ENCODE data around the gene ASCL4. TPM values are rescaled to one million over a fixed set of nuclear protein-coding genes. Genes with fewer than 3 reads are reported as not detected.

The ASCL4 gene
- total RNA-seq, 1 experiment from 2014 or later, result not detected

DNA sequence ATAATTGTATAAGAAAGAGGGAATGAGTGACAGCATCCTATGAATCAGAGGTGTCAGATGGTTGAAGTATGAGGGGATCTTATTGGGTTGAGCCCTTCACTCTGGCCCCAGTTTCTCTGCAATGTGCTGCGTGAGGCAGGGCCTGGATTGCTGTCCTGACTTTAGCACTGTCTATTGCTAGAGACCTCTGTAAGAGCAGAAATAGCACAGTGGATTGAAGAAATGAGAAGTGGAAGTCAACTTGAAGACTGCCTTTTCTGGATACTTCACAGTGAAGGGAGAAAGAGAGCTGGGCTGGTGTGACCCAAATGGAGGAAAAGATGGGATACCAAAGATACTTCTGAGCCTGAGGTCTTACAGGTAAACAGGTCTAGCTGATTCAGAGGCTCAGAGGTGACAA, 5.8 kb downstream of the ASCL4 start (continued):
- TF ChIP-seq, protein P1, sequence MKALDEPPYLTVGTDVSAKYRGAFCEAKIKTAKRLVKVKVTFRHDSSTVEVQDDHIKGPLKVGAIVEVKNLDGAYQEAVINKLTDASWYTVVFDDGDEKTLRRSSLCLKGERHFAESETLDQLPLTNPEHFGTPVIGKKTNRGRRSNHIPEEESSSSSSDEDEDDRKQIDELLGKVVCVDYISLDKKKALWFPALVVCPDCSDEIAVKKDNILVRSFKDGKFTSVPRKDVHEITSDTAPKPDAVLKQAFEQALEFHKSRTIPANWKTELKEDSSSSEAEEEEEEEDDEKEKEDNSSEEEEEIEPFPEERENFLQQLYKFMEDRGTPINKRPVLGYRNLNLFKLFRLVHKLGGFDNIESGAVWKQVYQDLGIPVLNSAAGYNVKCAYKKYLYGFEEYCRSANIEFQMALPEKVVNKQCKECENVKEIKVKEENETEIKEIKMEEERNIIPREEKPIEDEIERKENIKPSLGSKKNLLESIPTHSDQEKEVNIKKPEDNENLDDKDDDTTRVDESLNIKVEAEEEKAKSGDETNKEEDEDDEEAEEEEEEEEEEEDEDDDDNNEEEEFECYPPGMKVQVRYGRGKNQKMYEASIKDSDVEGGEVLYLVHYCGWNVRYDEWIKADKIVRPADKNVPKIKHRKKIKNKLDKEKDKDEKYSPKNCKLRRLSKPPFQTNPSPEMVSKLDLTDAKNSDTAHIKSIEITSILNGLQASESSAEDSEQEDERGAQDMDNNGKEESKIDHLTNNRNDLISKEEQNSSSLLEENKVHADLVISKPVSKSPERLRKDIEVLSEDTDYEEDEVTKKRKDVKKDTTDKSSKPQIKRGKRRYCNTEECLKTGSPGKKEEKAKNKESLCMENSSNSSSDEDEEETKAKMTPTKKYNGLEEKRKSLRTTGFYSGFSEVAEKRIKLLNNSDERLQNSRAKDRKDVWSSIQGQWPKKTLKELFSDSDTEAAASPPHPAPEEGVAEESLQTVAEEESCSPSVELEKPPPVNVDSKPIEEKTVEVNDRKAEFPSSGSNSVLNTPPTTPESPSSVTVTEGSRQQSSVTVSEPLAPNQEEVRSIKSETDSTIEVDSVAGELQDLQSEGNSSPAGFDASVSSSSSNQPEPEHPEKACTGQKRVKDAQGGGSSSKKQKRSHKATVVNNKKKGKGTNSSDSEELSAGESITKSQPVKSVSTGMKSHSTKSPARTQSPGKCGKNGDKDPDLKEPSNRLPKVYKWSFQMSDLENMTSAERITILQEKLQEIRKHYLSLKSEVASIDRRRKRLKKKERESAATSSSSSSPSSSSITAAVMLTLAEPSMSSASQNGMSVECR (CRISPR knock-in tag; IDR thresholded peaks at IDR 0.05; ENCODE audit: borderline replicate concordance), result no peak
- TF ChIP-seq, protein P2, sequence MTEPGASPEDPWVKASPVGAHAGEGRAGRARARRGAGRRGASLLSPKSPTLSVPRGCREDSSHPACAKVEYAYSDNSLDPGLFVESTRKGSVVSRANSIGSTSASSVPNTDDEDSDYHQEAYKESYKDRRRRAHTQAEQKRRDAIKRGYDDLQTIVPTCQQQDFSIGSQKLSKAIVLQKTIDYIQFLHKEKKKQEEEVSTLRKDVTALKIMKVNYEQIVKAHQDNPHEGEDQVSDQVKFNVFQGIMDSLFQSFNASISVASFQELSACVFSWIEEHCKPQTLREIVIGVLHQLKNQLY (CRISPR knock-in tag; IDR thresholded peaks at IDR 0.05), result no peak
- TF ChIP-seq ZNF121 (CRISPR knock-in tag; IDR thresholded peaks at IDR 0.05) (no peak), NR3C1 (CRISPR knock-in tag; conservative IDR thresholded peaks at IDR 0.05; ENCODE audit: low read depth) (no peak), EMX1 (CRISPR knock-in tag; IDR thresholded peaks at IDR 0.05) (no peak), NR2C2 (CRISPR knock-in tag; IDR thresholded peaks at IDR 0.05) (no peak), RELA (CRISPR knock-in tag; IDR thresholded peaks at IDR 0.05; ENCODE audit: borderline replicate concordance) (no peak), MYBL2 (CRISPR knock-in tag; IDR thresholded peaks at IDR 0.05) (no peak), PRRX2 (CRISPR knock-in tag; IDR thresholded peaks at IDR 0.05) (no peak)
- TF ChIP-seq, protein P3, sequence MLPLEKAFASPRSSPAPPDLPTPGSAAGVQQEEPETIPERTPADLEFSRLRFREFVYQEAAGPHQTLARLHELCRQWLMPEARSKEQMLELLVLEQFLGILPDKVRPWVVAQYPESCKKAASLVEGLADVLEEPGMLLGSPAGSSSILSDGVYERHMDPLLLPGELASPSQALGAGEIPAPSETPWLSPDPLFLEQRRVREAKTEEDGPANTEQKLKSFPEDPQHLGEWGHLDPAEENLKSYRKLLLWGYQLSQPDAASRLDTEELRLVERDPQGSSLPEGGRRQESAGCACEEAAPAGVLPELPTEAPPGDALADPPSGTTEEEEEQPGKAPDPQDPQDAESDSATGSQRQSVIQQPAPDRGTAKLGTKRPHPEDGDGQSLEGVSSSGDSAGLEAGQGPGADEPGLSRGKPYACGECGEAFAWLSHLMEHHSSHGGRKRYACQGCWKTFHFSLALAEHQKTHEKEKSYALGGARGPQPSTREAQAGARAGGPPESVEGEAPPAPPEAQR (CRISPR knock-in tag; IDR thresholded peaks at IDR 0.05), result no peak

DNA sequence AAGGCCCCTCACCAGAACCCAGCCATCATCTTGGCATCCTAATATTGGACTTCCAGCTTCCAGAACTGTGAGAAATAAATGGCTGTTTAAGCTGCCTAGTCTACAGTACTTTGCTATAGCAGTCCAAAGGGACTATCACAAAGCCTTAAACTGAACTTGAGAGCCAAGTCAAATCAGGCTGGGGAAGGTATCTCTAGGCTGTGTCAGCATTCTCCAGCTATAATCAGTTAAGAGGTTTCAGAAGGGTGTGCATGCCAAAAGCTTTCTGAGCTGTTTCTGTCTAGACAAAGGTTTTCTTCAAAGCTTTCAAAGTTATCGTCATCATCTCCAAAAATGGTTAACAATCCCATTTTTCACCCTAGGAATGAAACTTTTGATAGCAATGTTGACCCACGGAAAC, 7.6 kb downstream of the ASCL4 start:
- POLR2A ChIA-PET, result interaction anchor here (0.6 kb wide), 1 partner anchor 88 kb away, joined by 3 read pairs; no protein-coding TSS in a partner anchor
- peaks cover 4% of the 10 kb centered on the region; the same call in 1 of the 2 replicates for H3K9me3 Mint-ChIP-seq
- H3K27ac Mint-ChIP-seq, result no peak overlapping the region
- H3K4me3 Mint-ChIP-seq, result no peak overlapping the region
- no peaks in the 10 kb centered on the region for H3K36me3 Mint-ChIP-seq
- H3K27me3 Mint-ChIP-seq (ENCODE audit: low read depth), result peaks cover 33% of the 10 kb centered on the region
- no peaks in the 10 kb centered on the region for H3K4me1 Mint-ChIP-seq
- TF ChIP-seq TCF7 (CRISPR knock-in tag; IDR thresholded peaks at IDR 0.05; ENCODE audit: low read depth), result no peak
- TF ChIP-seq, protein P4, sequence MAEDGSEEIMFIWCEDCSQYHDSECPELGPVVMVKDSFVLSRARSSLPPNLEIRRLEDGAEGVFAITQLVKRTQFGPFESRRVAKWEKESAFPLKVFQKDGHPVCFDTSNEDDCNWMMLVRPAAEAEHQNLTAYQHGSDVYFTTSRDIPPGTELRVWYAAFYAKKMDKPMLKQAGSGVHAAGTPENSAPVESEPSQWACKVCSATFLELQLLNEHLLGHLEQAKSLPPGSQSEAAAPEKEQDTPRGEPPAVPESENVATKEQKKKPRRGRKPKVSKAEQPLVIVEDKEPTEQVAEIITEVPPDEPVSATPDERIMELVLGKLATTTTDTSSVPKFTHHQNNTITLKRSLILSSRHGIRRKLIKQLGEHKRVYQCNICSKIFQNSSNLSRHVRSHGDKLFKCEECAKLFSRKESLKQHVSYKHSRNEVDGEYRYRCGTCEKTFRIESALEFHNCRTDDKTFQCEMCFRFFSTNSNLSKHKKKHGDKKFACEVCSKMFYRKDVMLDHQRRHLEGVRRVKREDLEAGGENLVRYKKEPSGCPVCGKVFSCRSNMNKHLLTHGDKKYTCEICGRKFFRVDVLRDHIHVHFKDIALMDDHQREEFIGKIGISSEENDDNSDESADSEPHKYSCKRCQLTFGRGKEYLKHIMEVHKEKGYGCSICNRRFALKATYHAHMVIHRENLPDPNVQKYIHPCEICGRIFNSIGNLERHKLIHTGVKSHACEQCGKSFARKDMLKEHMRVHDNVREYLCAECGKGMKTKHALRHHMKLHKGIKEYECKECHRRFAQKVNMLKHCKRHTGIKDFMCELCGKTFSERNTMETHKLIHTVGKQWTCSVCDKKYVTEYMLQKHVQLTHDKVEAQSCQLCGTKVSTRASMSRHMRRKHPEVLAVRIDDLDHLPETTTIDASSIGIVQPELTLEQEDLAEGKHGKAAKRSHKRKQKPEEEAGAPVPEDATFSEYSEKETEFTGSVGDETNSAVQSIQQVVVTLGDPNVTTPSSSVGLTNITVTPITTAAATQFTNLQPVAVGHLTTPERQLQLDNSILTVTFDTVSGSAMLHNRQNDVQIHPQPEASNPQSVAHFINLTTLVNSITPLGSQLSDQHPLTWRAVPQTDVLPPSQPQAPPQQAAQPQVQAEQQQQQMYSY (CRISPR knock-in tag; IDR thresholded peaks at IDR 0.05), result no peak
- no peak for DNase-seq (ENCODE audit: low spot score)
- CTCF ChIA-PET, result interaction anchor here (0.8 to 1.5 kb wide), 2 partner anchors 103 to 130 kb away, joined by 3 to 4 read pairs; no protein-coding TSS in a partner anchor
- no peak for ATAC-seq
